GM10248 (cell line): ENCODE data around the gene SYCE3.
A peak's percentile ranks its signal among the peaks of the same experiment; 100 is the strongest.

Experiments
- CTCF ChIA-PET: fragments of 300-600 bp; sonication (Branson Sonifier 250); formaldehyde crosslinking; extraction: SDS; loops from one replicate; lab custom pipeline; 2021; ENCODE audit warnings: antibody characterized with exemption; lab: Yijun Ruan, JAX
- POLR2A ChIA-PET: fragments of 350-650 bp; sonication (Branson Sonifier 250); formaldehyde crosslinking; extraction: SDS; loops from one replicate; lab custom pipeline; 2020; ENCODE audit warnings: antibody characterized with exemption; lab: Yijun Ruan, JAX
- DNase-seq: peaks from one replicate; pipeline ENCODE4 v3.0.0; 2012; ENCODE audit errors: extremely low spot score
- CTCF ChIP-seq: IDR thresholded peaks from 2 replicates; pipeline ENCODE4 v1.5.1; 2012; ENCODE audit warnings: mild to moderate bottlenecking, low read depth; ENCODE audit errors: extremely low read depth, missing control alignments, control extremely low read depth

SYCE3 gene, protein sequence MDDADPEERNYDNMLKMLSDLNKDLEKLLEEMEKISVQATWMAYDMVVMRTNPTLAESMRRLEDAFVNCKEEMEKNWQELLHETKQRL

GRCh38 chr22:50562523-50563412 is at the start of gene SYCE3:
TSS of gene SYCE3 (minus strand) at chr22:50562919. CDS start at chr22:50556405, 6,514 bp downstream.
- ChIA-PET CTCF (interaction anchor here (0.6 to 5.2 kb wide), 30 partner anchors 10 to 323 kb away, joined by 3 to 68 read pairs (median 4); partner anchors contain the start of genes ARSA, CHKB, CPT1B and KLHDC7B), POLR2A (interaction anchor here (0.6 to 1.3 kb wide), 4 partner anchors 14 to 55 kb away, joined by 3 to 6 read pairs (median 4); partner anchors contain the start of genes CPT1B, LMF2 and NCAPH2)
- peak; percentile 85 for TF ChIP-seq CTCF
- peak; percentile 98 for DNase-seq

GRCh38 chr22:50612168-50612527 is 49.4 kb upstream of the SYCE3 start:
- DNase-seq: no peak
- ChIA-PET CTCF (interaction anchor here (1.3 to 3.5 kb wide), 3 partner anchors 9 to 49 kb away, joined by 3 to 16 read pairs (median 4); partner anchors contain the start of gene SYCE3), POLR2A (no interaction called here)
- no peak for TF ChIP-seq CTCF

DNA sequence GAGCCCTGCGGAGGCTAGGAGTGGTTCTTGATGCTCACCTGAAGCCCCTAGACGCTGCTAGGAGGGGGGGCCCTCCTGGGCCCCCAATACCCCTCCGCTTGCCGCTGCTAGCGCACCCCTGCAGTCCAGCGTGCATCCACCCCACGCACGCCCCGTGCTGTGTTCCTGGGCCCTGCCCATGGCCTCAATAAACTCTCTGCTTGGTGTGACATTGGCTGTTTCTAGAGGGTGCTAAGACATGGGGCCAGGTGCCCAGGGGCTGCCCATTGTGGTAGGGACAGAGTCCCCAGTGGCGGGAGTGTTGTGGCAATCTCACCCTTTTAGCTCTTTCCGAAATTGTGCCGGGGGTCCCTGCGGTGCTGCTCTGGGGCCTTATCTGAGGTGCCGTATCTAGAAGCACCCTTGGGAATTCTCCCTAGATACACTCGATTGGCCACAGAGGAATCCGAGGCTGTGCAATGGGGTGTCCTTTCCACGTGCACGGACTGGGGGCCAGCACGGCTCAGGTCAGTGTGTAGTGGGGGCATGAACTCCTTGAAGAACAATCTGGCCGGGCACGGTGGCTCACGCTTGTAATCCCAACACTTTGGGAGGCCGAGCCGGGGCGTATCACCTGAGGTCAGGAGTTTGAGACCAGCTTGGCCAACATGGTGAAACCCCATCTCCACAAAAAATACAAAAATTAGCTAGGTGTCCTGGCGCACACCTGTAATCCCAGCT is 48.8 kb upstream of the SYCE3 start:
- ChIA-PET POLR2A (no interaction called here), CTCF (interaction anchor here (1.3 to 3.5 kb wide), 3 partner anchors 9 to 49 kb away, joined by 3 to 16 read pairs (median 4); partner anchors contain the start of gene SYCE3)
- no peak for DNase-seq
- no peak for TF ChIP-seq CTCF

DNA sequence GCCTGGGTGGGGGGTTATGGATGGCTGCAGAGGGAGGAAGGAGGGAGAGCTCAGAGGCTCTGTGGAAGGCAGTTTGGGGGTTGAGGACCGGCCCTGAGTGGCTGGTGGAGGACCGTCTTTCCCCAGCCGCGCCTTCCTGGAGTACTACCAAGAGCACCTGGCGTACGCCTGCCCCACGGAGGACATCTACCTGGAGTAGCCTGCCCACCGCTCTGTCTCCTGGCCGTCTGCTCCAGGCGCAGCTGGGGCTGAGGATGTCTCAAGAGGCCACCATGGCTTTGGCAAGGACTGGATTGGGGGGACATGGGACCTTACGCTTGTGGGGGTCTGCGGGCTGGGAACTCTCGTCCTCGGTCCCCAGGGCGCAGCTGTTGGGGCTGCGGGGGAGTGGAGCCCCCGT is 47.9 kb upstream of the SYCE3 start:
- no peak for DNase-seq
- TF ChIP-seq CTCF: no peak
- CTCF ChIA-PET: interaction anchor here (3.5 kb wide), 1 partner anchor 10 kb away, joined by 16 read pairs; no protein-coding TSS in a partner anchor
- POLR2A ChIA-PET: no interaction called here

DNA sequence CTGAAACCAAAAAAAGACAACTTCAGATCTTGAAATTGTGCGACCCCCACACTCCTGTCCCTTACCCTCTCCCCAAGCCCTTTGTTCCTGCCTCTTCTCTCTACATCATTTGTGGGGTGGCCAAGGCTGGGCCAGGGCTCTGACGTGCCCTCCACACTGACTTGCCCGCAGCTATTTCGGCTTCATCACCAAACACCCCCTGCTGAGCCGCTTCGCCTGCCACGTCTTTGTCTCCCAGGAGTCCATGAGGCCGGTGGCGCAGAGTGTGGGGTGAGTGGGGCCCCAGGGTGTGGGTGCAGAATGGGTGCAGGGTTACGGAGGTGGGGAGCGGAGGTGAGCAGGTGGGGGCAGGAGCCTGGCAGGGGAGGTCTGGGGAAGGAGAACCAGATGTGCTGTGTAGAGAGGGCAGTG is 47.3 kb upstream of the SYCE3 start:
- TF ChIP-seq CTCF: no peak
- ChIA-PET CTCF (interaction anchor here (3.5 kb wide), 1 partner anchor 11 kb away, joined by 16 read pairs; no protein-coding TSS in a partner anchor), POLR2A (no interaction called here)
- no peak for DNase-seq

DNA sequence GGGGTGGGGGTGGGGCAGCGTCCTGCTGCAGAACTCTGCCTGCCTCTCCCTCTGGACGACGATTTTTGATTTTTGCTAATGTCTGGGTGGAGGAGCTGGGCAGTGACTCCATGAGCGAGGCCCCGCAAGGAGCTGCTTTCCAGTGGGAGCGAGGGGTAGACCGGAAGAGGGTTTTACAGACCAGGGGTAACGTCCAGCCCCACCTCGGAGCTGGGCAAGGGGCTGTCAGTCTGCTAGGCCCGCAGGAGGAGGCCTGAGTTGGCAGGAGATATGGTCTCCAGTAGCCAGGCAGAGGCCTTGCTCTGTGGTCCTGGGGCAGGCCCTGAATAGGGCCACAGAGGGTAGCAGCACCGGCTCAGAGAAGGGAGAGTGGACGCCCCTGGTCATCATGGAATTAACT is 46.9 kb upstream of the SYCE3 start:
- ChIA-PET CTCF (no interaction called here), POLR2A (no interaction called here)
- no peak for TF ChIP-seq CTCF
- DNase-seq: no peak
